SK-N-SH (cell line): ENCODE data around the gene WDR88. TPM values are rescaled to one million over a fixed set of nuclear protein-coding genes. Genes with fewer than 3 reads are reported as not detected.
A peak's percentile ranks its signal among the peaks of the same experiment; 100 is the strongest.

ENCODE experiments used
- CTCF ChIA-PET: fragments of 300-600, 350-600 bp; formaldehyde crosslinking; extraction: SDS; loops from one replicate; lab custom pipeline; 2021; lab: Yijun Ruan, JAX
- POLR2A ChIA-PET: fragments of 350-600 bp; sonication (Branson Sonifier 250); formaldehyde crosslinking; extraction: SDS; loops from one replicate; lab custom pipeline; 2020; ENCODE audit warnings: antibody characterized with exemption, inconsistent platforms; lab: Yijun Ruan, JAX
- DNase-seq: peaks from one replicate; pipeline ENCODE4 v3.0.0; 2012
- H2AFZ ChIP-seq: fragments of 200-600 bp; sonication (generic); 2 replicates; pipeline ENCODE4 v1.8.1; 2016; ENCODE audit warnings: antibody characterized with exemption, mild to moderate bottlenecking, low read depth
- H3F3A ChIP-seq: fragments of 200-600 bp; sonication (generic); replicated peaks from 2 replicates; pipeline ENCODE3; 2016; ENCODE audit warnings: antibody characterized with exemption, mild to moderate bottlenecking; ENCODE audit not compliant: insufficient read depth
- H3K27ac ChIP-seq, 2 experiments: fragments of 200-500 bp in 1 of 2; fragments of 200-600 bp in 1 of 2; sonication (Bioruptor generic) in 1 of 2; sonication (generic), shearing (Covaris generic) in 1 of 2; 2 replicates each; pipeline versions ENCODE4 v1.5.1 to v1.6.1; 2014 to 2016; ENCODE audit warnings: low read depth in 2 of 2, inconsistent platforms in 1 of 2, low read length in 1 of 2, mild to moderate bottlenecking in 1 of 2, mixed read lengths in 1 of 2
- H3K27me3 ChIP-seq: fragments of 200-600 bp; sonication (generic), shearing (Covaris generic); 2 replicates; pipeline ENCODE4 v1.6.1; 2016; ENCODE audit warnings: mixed run types; ENCODE audit not compliant: insufficient read depth
- H3K36me3 ChIP-seq, 2 experiments: fragments of 200-500 bp in 1 of 2; fragments of 200-600 bp in 1 of 2; sonication (Bioruptor generic) in 1 of 2; sonication (generic) in 1 of 2; replicated peaks in 1 of 2; 2 replicates each; pipeline versions ENCODE3 to v1.5.1; 2014 to 2016; ENCODE audit warnings: low read length in 1 of 2, mild to moderate bottlenecking in 1 of 2; ENCODE audit not compliant: insufficient read depth in 2 of 2, control insufficient read depth in 1 of 2
- H3K4me1 ChIP-seq, 2 experiments: fragments of 200-500 bp in 1 of 2; fragments of 200-600 bp in 1 of 2; sonication (Bioruptor generic) in 1 of 2; sonication (generic), shearing (Covaris generic) in 1 of 2; 2 replicates each; pipeline versions ENCODE4 v1.5.1 to v1.6.1; 2014 to 2016; ENCODE audit warnings: low read depth in 1 of 2, low read length in 1 of 2, mixed run types in 1 of 2; ENCODE audit not compliant: insufficient read depth in 2 of 2, control insufficient read depth in 1 of 2
- H3K4me2 ChIP-seq: fragments of 200-600 bp; sonication (generic), shearing (Covaris generic); 2 replicates; pipeline ENCODE4 v1.6.1; 2017; ENCODE audit warnings: mixed run types
- H3K4me3 ChIP-seq, 2 experiments: fragments of 200-500 bp in 1 of 2; fragments of 200-600 bp in 1 of 2; sonication (Bioruptor generic) in 1 of 2; sonication (generic), shearing (Covaris generic) in 1 of 2; 2 replicates each; pipeline versions ENCODE4 v1.5.1 to v1.8.1; 2014 to 2016; ENCODE audit warnings: low read depth in 2 of 2, inconsistent platforms in 1 of 2, low read length in 1 of 2, mild to moderate bottlenecking in 1 of 2, mixed read lengths in 1 of 2, moderate library complexity in 1 of 2
- H3K79me2 ChIP-seq: fragments of 200-600 bp; sonication (generic); 2 replicates; pipeline ENCODE4 v1.8.1; 2017; ENCODE audit warnings: mild to moderate bottlenecking; ENCODE audit not compliant: insufficient read depth
- H3K9ac ChIP-seq: fragments of 200-600 bp; sonication (generic); 2 replicates; pipeline ENCODE4 v1.6.1; 2017; ENCODE audit warnings: mixed run types
- H3K9me2 ChIP-seq: fragments of 200-600 bp; sonication (generic); 2 replicates; pipeline ENCODE4 v1.6.1; 2017; ENCODE audit warnings: mixed run types
- H3K9me3 ChIP-seq: fragments of 200-600 bp; sonication (generic); 2 replicates; pipeline ENCODE4 v1.6.1; 2017; ENCODE audit warnings: mixed run types, mild to moderate bottlenecking, moderate library complexity
- H4K20me1 ChIP-seq: fragments of 200-600 bp; sonication (generic); 2 replicates; pipeline ENCODE4 v1.6.1; 2017; ENCODE audit warnings: mild to moderate bottlenecking, mixed run types; ENCODE audit not compliant: insufficient read depth
- CHD2 ChIP-seq: fragments of 150-350 bp; IDR thresholded peaks from 2 replicates; pipeline ENCODE4 v1.6.1; 2018; ENCODE audit warnings: low read length; ENCODE audit not compliant: partially characterized antibody
- EP300 ChIP-seq, 2 experiments: IDR thresholded peaks; 2 replicates each; pipeline versions ENCODE4 v1.4.0 to v1.6.1; 2012; ENCODE audit warnings: borderline replicate concordance in 1 of 2, low read depth in 1 of 2, low read length in 1 of 2
- FOXJ3 ChIP-seq: sonication (generic); formaldehyde crosslinking; IDR thresholded peaks from 2 replicates; pipeline ENCODE4 v1.5.1; 2020; ENCODE audit warnings: mild to moderate bottlenecking, missing genetic modification reagents
- FOXM1 ChIP-seq: IDR thresholded peaks from 2 replicates; pipeline ENCODE4 v1.4.0; 2012; ENCODE audit warnings: low read depth, mild to moderate bottlenecking
- JUND ChIP-seq: IDR thresholded peaks from 2 replicates; pipeline ENCODE4 v1.4.0; 2012
- RCOR1 ChIP-seq: fragments of 150-350 bp; IDR thresholded peaks from 2 replicates; pipeline ENCODE4 v1.6.1; 2017; ENCODE audit warnings: antibody characterized with exemption, low read length
- RFX5 ChIP-seq: IDR thresholded peaks from 2 replicates; pipeline ENCODE4 v1.6.1; 2012; ENCODE audit warnings: mild to moderate bottlenecking, improper control_type of control experiment, low read length
- TAF1 ChIP-seq: IDR thresholded peaks from 2 replicates; pipeline ENCODE4 v1.6.1; 2012; ENCODE audit warnings: low read depth, mild to moderate bottlenecking, low read length, moderate library complexity, borderline replicate concordance
- TCF12 ChIP-seq: IDR thresholded peaks from 2 replicates; pipeline ENCODE4 v1.4.0; 2012
- WGBS: methylation state at CpG from one replicate; pipeline ENCODE4 v1.1.6; 2017; ENCODE audit warnings: low lambda C conversion rate; 5-methylcytosine and 5-hydroxymethylcytosine counted together
- polyA plus RNA-seq, 3 experiments: library from polyadenylated mRNA; depleted of rRNA; stranded (reverse); fragments of >200 nt; gene quantifications; 2 replicates each; pipeline ENCODE4 v1.2.3, GENCODE V29; 2012
- TF ChIP-seq, protein P1 (sequence below): fragments of 150-350 bp; IDR thresholded peaks from 2 replicates; pipeline ENCODE4 v1.6.1; 2016; ENCODE audit warnings: mild to moderate bottlenecking, low read depth, low read length
- TF ChIP-seq, protein P2 (sequence below): fragments of 200-600 bp; sonication (generic); IDR thresholded peaks from 2 replicates; pipeline ENCODE4 v1.6.1; 2017; ENCODE audit warnings: antibody characterized with exemption, mild to moderate bottlenecking, moderate library complexity

The WDR88 gene
- polyA plus RNA-seq, 1 of the 3 experiments (the other 2 are of a cell fraction) = not detected

DNA sequence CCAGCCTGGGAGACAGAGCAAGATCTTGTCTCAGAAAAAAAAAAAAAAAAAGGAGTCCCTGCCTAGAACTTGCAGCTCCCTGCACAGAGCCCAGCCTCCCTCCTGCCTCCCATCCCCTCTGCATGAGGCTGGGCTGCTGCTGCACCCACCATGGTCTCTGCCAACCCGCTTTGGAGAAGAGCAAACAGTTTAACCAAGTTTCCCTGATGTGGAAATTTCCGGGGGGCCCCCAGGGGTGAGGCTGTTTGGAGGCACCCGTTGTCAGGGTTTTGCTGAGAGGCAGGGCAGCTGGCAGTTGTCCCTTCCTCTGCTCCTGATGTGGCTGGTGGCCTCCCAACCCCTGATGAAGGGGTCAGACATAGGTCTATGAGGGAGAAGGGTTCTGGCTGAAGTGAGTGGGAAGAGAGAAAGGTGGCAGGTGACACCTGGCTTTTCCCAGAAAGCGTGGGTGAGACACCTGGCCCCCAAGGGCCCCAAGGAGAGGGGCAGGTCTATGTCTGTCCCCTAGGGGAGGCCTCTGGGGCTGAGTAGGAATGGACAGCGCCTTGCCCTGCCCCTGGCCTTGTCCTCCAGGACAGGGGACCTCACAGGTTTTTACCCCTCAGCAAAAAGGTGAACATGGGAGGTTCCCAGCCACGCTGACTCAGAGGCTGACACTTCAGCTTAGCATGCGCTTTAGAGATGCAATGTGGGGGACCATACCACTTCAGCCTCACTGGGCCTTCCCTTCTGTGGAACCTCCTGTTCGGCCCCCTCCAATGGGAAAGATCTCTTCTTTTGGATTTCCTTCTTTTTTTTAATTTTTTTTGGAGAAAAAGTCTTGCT lies 67.7 kb downstream of the WDR88 start (continued):
- TF ChIP-seq CHD2 = no peak
- no peak for TF ChIP-seq TAF1
- TF ChIP-seq RCOR1 = no peak
- no peak for TF ChIP-seq TCF12
- TF ChIP-seq, protein P1, sequence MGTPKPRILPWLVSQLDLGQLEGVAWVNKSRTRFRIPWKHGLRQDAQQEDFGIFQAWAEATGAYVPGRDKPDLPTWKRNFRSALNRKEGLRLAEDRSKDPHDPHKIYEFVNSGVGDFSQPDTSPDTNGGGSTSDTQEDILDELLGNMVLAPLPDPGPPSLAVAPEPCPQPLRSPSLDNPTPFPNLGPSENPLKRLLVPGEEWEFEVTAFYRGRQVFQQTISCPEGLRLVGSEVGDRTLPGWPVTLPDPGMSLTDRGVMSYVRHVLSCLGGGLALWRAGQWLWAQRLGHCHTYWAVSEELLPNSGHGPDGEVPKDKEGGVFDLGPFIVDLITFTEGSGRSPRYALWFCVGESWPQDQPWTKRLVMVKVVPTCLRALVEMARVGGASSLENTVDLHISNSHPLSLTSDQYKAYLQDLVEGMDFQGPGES = no peak
- TF ChIP-seq, protein P2, sequence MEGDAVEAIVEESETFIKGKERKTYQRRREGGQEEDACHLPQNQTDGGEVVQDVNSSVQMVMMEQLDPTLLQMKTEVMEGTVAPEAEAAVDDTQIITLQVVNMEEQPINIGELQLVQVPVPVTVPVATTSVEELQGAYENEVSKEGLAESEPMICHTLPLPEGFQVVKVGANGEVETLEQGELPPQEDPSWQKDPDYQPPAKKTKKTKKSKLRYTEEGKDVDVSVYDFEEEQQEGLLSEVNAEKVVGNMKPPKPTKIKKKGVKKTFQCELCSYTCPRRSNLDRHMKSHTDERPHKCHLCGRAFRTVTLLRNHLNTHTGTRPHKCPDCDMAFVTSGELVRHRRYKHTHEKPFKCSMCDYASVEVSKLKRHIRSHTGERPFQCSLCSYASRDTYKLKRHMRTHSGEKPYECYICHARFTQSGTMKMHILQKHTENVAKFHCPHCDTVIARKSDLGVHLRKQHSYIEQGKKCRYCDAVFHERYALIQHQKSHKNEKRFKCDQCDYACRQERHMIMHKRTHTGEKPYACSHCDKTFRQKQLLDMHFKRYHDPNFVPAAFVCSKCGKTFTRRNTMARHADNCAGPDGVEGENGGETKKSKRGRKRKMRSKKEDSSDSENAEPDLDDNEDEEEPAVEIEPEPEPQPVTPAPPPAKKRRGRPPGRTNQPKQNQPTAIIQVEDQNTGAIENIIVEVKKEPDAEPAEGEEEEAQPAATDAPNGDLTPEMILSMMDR = no peak
- TF ChIP-seq RFX5 = no peak

DNA sequence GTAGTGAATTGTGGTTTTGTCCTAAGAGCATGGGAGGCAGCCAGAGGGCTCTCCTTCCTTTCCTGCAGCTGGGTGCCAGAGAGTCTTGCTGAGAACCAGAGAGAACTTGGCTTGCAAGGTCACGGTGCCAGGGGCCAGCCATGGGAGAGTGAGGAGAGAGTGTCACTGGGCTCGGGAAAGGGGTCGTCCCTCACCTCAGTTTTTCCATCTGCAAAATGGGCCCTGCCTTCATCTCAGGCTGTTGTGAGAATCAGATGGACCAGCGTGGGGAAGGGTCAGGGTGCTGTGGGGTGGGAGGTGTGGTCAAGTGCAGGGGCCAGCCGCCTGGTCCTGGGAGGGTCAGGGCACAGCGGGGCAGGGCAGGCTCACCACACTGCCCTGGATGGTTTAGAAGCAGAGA lies 69.6 kb downstream of the WDR88 start:
- peaks cover 0 to 5% of the 10 kb centered on the region in 2 experiments for H3K36me3 ChIP-seq
- no peak overlapping the region for H3K4me2 ChIP-seq
- no peaks in the 10 kb centered on the region for H3K9me3 ChIP-seq
- H2AFZ ChIP-seq = no peak overlapping the region
- H3K9ac ChIP-seq = no peak overlapping the region
- no peaks in the 10 kb centered on the region for H4K20me1 ChIP-seq
- H3K27me3 ChIP-seq = no peaks in the 10 kb centered on the region
- no peaks in the 10 kb centered on the region for H3K9me2 ChIP-seq
- no peaks in the 10 kb centered on the region for H3K79me2 ChIP-seq
- peak; percentile 19 for DNase-seq
- no peak for TF ChIP-seq CHD2
- TF ChIP-seq FOXM1 = no peak
- no peak for TF ChIP-seq FOXJ3
- ChIA-PET CTCF (interaction anchor here (0.7 to 2.8 kb wide), 3 partner anchors 13 to 206 kb away, joined by 3 to 12 read pairs (median 3); no protein-coding TSS in a partner anchor), POLR2A (no interaction called here)
- no peak overlapping the region for H3K27ac ChIP-seq
- no peaks in the 10 kb centered on the region for H3F3A ChIP-seq
- H3K4me3 ChIP-seq = no peak overlapping the region
- WGBS = 92% methylated on average over 6 of the region's 6 CpGs
- no peaks in the 10 kb centered on the region for H3K4me1 ChIP-seq

DNA sequence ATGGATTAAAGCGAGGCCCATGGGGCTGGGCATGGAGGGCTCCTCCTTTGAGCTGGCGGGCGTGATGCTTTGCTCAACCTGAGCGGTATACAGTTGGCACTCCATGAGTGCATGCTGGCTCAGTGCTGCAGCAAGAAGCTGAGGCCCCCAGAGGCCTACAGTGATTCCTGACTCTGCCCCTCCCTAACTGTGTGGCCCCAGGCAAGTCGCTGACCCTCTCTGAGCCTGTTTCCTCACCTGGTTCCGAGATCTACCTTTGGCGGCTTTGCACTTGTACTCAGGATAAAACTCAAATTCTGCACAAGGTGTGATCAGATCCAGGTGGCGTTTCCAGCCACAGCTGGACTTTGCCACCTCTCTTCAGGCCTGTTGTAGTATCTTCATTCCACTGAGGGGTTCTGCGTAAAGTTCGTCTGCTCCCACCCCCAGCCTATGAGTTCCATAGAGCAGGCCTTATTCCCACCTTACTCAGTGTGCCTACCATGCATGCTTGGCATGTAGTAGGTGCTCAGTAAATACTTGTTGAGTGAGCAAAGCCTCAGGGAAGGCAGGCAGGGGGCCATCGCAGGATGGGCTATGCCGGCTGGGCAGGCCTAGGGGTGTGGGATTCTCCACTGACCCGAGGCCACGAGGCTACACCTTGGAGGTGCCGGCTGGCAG lies 70.1 kb downstream of the WDR88 start:
- ChIA-PET CTCF (interaction anchor here (1.1 to 2.8 kb wide), 2 partner anchors 18 to 205 kb away, joined by 3 to 12 read pairs; no protein-coding TSS in a partner anchor), POLR2A (no interaction called here)
- TF ChIP-seq, protein P1 = no peak
- TF ChIP-seq JUND (no peak), EP300 (IDR thresholded peaks at IDR 0.05; ENCODE audit: borderline replicate concordance in 1 of 2, low read depth in 1 of 2, low read length in 1 of 2) (no peak)
- no peaks in the 10 kb centered on the region for H3K9me3 ChIP-seq
- H3K4me2 ChIP-seq = no peak overlapping the region
- 95% methylated on average over 13 of the region's 15 CpGs for WGBS
- no peaks in the 10 kb centered on the region for H3K27me3 ChIP-seq
- peaks cover 0 to 5% of the 10 kb centered on the region in 2 experiments for H3K36me3 ChIP-seq
- H3K4me3 ChIP-seq = no peak overlapping the region
- no peaks in the 10 kb centered on the region for H3K79me2 ChIP-seq
- H3K4me1 ChIP-seq = no peaks in the 10 kb centered on the region
- no peaks in the 10 kb centered on the region for H3K9me2 ChIP-seq
- no peaks in the 10 kb centered on the region for H4K20me1 ChIP-seq
- H3K9ac ChIP-seq = no peak overlapping the region
- H3K27ac ChIP-seq = no peak overlapping the region
- H2AFZ ChIP-seq = no peak overlapping the region
- no peaks in the 10 kb centered on the region for H3F3A ChIP-seq
- peak; percentile 20 for DNase-seq
